HepG2 (cell line): ENCODE data around the gene IL17C. TPM values are rescaled to one million over a fixed set of nuclear protein-coding genes. Genes with fewer than 3 reads are reported as not detected.
A peak's percentile ranks its signal among the peaks of the same experiment; 100 is the strongest.

Experiments
- HNRNPL ChIP-seq: fragments of 200-400 bp; formaldehyde crosslinking; IDR thresholded peaks from 2 replicates; pipeline ENCODE4 v1.6.1; 2017; ENCODE audit warnings: mild to moderate bottlenecking, low read depth, low read length
- MED1 ChIP-seq: sonication (generic); formaldehyde crosslinking; IDR thresholded peaks from 2 replicates; pipeline ENCODE4 v1.4.0; 2020; ENCODE audit warnings: missing genetic modification reagents
- NAIF1 ChIP-seq: sonication (generic); formaldehyde crosslinking; IDR thresholded peaks from 2 replicates; pipeline ENCODE4 v1.5.0; 2020; ENCODE audit warnings: mild to moderate bottlenecking, missing genetic modification reagents, borderline replicate concordance
- PHF8 ChIP-seq: sonication (generic); formaldehyde crosslinking; IDR thresholded peaks from 2 replicates; pipeline ENCODE4 v1.5.0; 2020; ENCODE audit warnings: missing genetic modification reagents
- RAD21 ChIP-seq: fragments of 450-650 bp; formaldehyde crosslinking; IDR thresholded peaks from 2 replicates; pipeline ENCODE4 v1.5.0; 2020; ENCODE audit warnings: mild to moderate bottlenecking
- SMAD3 ChIP-seq: sonication (generic); formaldehyde crosslinking; IDR thresholded peaks from 2 replicates; pipeline ENCODE4 v1.4.0; 2020; ENCODE audit warnings: missing genetic modification reagents
- SMAD9 ChIP-seq: sonication (generic); formaldehyde crosslinking; IDR thresholded peaks from 2 replicates; pipeline ENCODE4 v1.5.1; 2020; ENCODE audit warnings: mild to moderate bottlenecking, missing genetic modification reagents
- SRSF1 ChIP-seq: fragments of 200-400 bp; formaldehyde crosslinking; optimal IDR thresholded peaks from 2 replicates; pipeline ENCODE3; 2017; ENCODE audit warnings: mild to moderate bottlenecking, low read depth, low read length, moderate library complexity
- ZNF136 ChIP-seq: sonication (generic); formaldehyde crosslinking; IDR thresholded peaks from 2 replicates; pipeline ENCODE4 v1.8.1; 2022; ENCODE audit warnings: low read depth, mild to moderate bottlenecking, moderate library complexity, missing genetic modification reagents
- ZNF207 ChIP-seq: fragments of 450-650 bp; IDR thresholded peaks from 2 replicates; pipeline ENCODE4 v1.6.1; 2016; ENCODE audit warnings: antibody characterized with exemption, borderline replicate concordance
- ZNF234 ChIP-seq: sonication (generic); formaldehyde crosslinking; conservative IDR thresholded peaks from 2 replicates; pipeline ENCODE4 v1.5.1; 2020; ENCODE audit warnings: mild to moderate bottlenecking, missing genetic modification reagents
- ZNF33B ChIP-seq: sonication (generic); formaldehyde crosslinking; IDR thresholded peaks from 2 replicates; pipeline ENCODE4 v1.5.1; 2020; ENCODE audit warnings: mild to moderate bottlenecking, missing genetic modification reagents
- ZNF343 ChIP-seq: sonication (generic); formaldehyde crosslinking; IDR thresholded peaks from 2 replicates; pipeline ENCODE4 v1.4.0; 2020; ENCODE audit warnings: mild to moderate bottlenecking, missing genetic modification reagents
- ZNF451 ChIP-seq: sonication (generic); formaldehyde crosslinking; IDR thresholded peaks from 2 replicates; pipeline ENCODE4 v1.5.0; 2020; ENCODE audit warnings: mild to moderate bottlenecking, missing genetic modification reagents
- ZNF556 ChIP-seq: sonication (generic); formaldehyde crosslinking; IDR thresholded peaks from 2 replicates; pipeline ENCODE4 v1.4.0; 2020; ENCODE audit warnings: mild to moderate bottlenecking, missing genetic modification reagents, borderline replicate concordance
- ZNF800 ChIP-seq: sonication (generic); formaldehyde crosslinking; IDR thresholded peaks from 2 replicates; pipeline ENCODE4 v1.4.0; 2020; ENCODE audit warnings: missing genetic modification reagents
- polyA plus RNA-seq, 8 experiments: library from polyadenylated mRNA; depleted of rRNA in 3 of 8; stranded (reverse) in 7 of 8; unstranded in 1 of 8; fragments of >200 nt; fragmentation: Illumina TruSeq in 4 of 8; extraction: Trizol in 4 of 8; gene quantifications; 2 replicates each; pipeline versions ENCODE4 v1.2.1 to v1.2.3, GENCODE V29; 2011 to 2016; ENCODE audit warnings: low read depth in 4 of 8, missing spikeins in 1 of 8, mixed read lengths in 1 of 8; ENCODE audit not compliant: insufficient read depth in 1 of 8
- total RNA-seq, 5 experiments: library from RNA; depleted of rRNA; stranded (reverse); fragments of >200 nt; fragmentation: Illumina TruSeq; extraction: Trizol; gene quantifications; 2 replicates each; pipeline ENCODE4 v1.2.3, GENCODE V29; 2016; ENCODE audit warnings: low read depth in 1 of 5
- TF ChIP-seq, protein P1 (sequence below): sonication (generic); formaldehyde crosslinking; IDR thresholded peaks from 2 replicates; pipeline ENCODE4 v1.5.0; 2020; ENCODE audit warnings: missing genetic modification reagents, mild to moderate bottlenecking, borderline replicate concordance
- TF ChIP-seq, protein P2 (sequence below): IDR thresholded peaks from 2 replicates; pipeline ENCODE4 v1.6.1; 2016; ENCODE audit warnings: low read depth
- TF ChIP-seq, protein P3 (sequence below): fragments of 450-650 bp; IDR thresholded peaks from 2 replicates; pipeline ENCODE4 v1.6.1; 2017; ENCODE audit warnings: mild to moderate bottlenecking
- TF ChIP-seq, protein P4 (sequence below): sonication (generic); formaldehyde crosslinking; IDR thresholded peaks from 2 replicates; pipeline ENCODE4; 2020; ENCODE audit warnings: missing genetic modification reagents, mild to moderate bottlenecking, borderline replicate concordance

Gene IL17C
- total and polyA plus RNA-seq, 2 of the 13 experiments (the other 11 are each of a cell fraction or from before 2014, with no cell fraction given), result not detected

- no peak; the same call in 1 of the 2 replicates for TF ChIP-seq ZNF800 (CRISPR knock-in tag)
- TF ChIP-seq ZNF234, result 0 out of 2 replicates have a peak, but pooled peaks have one; percentile 49
- TF ChIP-seq ZNF207, result no peak
- no peak for TF ChIP-seq SMAD3 (CRISPR knock-in tag)
- TF ChIP-seq, protein P1, sequence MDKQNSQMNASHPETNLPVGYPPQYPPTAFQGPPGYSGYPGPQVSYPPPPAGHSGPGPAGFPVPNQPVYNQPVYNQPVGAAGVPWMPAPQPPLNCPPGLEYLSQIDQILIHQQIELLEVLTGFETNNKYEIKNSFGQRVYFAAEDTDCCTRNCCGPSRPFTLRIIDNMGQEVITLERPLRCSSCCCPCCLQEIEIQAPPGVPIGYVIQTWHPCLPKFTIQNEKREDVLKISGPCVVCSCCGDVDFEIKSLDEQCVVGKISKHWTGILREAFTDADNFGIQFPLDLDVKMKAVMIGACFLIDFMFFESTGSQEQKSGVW (CRISPR knock-in tag), result no peak
- TF ChIP-seq, protein P2, sequence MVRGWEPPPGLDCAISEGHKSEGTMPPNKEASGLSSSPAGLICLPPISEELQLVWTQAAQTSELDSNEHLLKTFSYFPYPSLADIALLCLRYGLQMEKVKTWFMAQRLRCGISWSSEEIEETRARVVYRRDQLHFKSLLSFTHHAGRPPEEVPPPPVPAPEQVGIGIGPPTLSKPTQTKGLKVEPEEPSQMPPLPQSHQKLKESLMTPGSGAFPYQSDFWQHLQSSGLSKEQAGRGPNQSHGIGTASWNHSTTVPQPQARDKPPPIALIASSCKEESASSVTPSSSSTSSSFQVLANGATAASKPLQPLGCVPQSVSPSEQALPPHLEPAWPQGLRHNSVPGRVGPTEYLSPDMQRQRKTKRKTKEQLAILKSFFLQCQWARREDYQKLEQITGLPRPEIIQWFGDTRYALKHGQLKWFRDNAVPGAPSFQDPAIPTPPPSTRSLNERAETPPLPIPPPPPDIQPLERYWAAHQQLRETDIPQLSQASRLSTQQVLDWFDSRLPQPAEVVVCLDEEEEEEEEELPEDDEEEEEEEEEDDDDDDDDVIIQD (CRISPR knock-in tag), result no peak
- no peak for TF ChIP-seq ZNF343 (CRISPR knock-in tag)
- TF ChIP-seq SMAD9, result no peak
- TF ChIP-seq, protein P3, sequence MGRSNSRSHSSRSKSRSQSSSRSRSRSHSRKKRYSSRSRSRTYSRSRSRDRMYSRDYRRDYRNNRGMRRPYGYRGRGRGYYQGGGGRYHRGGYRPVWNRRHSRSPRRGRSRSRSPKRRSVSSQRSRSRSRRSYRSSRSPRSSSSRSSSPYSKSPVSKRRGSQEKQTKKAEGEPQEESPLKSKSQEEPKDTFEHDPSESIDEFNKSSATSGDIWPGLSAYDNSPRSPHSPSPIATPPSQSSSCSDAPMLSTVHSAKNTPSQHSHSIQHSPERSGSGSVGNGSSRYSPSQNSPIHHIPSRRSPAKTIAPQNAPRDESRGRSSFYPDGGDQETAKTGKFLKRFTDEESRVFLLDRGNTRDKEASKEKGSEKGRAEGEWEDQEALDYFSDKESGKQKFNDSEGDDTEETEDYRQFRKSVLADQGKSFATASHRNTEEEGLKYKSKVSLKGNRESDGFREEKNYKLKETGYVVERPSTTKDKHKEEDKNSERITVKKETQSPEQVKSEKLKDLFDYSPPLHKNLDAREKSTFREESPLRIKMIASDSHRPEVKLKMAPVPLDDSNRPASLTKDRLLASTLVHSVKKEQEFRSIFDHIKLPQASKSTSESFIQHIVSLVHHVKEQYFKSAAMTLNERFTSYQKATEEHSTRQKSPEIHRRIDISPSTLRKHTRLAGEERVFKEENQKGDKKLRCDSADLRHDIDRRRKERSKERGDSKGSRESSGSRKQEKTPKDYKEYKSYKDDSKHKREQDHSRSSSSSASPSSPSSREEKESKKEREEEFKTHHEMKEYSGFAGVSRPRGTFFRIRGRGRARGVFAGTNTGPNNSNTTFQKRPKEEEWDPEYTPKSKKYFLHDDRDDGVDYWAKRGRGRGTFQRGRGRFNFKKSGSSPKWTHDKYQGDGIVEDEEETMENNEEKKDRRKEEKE, result no peak
- TF ChIP-seq, protein P4, sequence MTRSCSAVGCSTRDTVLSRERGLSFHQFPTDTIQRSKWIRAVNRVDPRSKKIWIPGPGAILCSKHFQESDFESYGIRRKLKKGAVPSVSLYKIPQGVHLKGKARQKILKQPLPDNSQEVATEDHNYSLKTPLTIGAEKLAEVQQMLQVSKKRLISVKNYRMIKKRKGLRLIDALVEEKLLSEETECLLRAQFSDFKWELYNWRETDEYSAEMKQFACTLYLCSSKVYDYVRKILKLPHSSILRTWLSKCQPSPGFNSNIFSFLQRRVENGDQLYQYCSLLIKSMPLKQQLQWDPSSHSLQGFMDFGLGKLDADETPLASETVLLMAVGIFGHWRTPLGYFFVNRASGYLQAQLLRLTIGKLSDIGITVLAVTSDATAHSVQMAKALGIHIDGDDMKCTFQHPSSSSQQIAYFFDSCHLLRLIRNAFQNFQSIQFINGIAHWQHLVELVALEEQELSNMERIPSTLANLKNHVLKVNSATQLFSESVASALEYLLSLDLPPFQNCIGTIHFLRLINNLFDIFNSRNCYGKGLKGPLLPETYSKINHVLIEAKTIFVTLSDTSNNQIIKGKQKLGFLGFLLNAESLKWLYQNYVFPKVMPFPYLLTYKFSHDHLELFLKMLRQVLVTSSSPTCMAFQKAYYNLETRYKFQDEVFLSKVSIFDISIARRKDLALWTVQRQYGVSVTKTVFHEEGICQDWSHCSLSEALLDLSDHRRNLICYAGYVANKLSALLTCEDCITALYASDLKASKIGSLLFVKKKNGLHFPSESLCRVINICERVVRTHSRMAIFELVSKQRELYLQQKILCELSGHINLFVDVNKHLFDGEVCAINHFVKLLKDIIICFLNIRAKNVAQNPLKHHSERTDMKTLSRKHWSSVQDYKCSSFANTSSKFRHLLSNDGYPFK (CRISPR knock-in tag), result no peak
- TF ChIP-seq ZNF556 (CRISPR knock-in tag), result no peak; the same call in 1 of the 2 replicates
- TF ChIP-seq NAIF1, result no peak
- TF ChIP-seq SRSF1, result no peak
- no peak for TF ChIP-seq ZNF136 (CRISPR knock-in tag)
- TF ChIP-seq ZNF33B, result peak; percentile 22; the same call in 1 of the 2 replicates
- no peak for TF ChIP-seq HNRNPL
- peak; percentile 78 for TF ChIP-seq ZNF451 (CRISPR knock-in tag)
- no peak; the same call in 1 of the 2 replicates for TF ChIP-seq RAD21 (CRISPR knock-in tag)
- peak; percentile 39; the same call in 1 of the 2 replicates for TF ChIP-seq MED1
- TF ChIP-seq PHF8 (CRISPR knock-in tag), result peak; percentile 86
Measured at GRCh38 chr16:88650749-88651275, 12.4 kb downstream of the IL17C start, which contains the start of gene CYBA (continued).
